NCI-H2227 treated with DMSO at 0.1 percent for 48 hours (cell line): ENCODE measurements around the gene CBLB.

Experiments
- DNase-seq: peaks from one replicate; lab custom pipeline; 2025; lab: John Stamatoyannopoulos, UW

Gene CBLB

DNA sequence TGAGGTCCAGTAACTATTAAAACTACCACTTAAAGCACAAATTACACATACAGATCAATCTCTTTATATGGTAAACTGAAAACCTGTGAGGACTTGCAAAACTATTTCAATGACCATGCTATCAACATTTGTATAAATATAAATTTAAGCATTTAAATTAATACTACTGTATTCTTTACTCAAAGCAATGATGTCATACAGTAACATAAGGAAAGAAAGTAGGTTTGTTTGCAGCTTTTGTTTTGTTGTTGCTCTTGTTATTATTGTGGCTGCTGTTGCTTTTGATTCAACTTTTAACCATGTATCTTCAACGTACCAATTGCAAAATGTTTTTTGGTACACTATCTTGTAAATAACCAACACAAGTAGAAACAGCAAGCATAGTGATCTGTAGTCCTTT lies 22.0 kb downstream of the CBLB start:
- no peak for DNase-seq

DNA sequence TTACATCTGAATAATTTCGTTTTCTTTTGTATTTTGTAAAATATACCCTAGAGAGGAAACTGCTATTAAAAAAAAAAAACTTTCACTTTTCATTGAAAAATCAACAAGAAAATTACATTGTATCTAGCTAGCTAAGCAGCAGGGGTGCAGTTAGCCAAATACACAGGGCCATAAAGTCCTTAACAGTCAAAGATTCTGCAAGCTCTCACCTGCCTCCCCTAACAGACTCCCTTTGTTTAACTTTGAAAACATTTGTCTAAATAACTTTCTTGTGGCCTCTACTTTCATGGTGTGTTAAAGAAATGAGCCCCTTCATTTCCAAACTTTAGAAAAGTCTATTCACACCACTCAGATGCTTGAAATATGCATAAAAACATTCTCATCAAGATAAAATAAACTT lies 23.3 kb downstream of the CBLB start:
- DNase-seq: no peak

DNA sequence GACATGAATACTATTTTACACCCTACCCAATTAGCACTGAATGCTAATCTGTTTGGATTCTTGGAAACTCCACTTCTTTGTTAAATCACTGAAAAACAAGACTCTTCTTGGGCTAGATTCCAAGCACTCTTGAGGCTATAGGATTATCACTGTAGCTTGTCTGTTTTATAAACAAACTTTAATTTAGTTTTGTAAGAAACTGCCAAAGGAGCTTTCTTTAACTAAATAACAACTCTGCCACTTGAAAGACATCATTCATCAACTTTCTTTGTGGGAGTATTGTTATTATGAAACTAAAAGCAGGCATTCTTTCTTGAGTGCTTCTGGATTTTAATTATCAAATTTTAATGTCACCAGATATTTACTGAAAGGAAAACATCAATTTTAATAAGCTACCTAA lies 24.1 kb downstream of the CBLB start:
- DNase-seq: no peak

DNA sequence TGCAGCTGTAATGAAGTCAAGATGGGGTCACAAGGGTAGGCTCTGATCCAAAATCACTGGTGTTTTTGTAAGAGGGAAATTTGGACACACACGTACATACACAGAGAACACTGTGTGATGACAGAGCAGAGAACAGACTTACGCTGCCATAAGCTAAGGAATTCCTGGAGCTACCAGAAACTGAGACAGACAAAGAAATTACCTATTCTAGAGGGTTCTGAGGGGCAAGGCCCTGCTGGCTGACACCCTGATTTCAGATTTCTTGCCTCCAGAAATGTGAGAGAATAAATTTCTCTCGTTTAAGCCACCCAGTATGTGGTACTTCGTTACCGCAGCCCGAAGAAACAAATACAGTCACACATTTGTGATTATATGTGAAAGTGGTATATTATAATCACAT lies 24.8 kb downstream of the CBLB start:
- DNase-seq: no peak

DNA sequence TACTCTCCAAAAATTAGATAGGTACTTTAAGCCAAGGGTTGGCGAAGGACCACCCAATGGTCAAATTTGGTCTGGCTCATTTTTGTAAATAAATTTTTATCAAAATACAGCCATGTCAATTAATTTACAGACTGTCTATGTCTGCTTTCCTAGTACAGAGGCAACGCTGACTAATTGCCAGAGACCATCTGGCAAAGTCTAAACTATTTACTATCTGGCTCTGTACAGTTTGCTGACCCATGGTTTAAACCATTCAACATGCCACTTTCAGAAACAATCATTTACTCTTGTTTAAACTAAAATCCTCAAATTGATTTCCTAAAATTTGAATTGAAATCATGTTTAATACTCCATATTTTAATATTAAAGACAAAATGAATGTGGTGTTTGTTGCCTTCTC lies 25.9 kb downstream of the CBLB start:
- DNase-seq: no peak

DNA sequence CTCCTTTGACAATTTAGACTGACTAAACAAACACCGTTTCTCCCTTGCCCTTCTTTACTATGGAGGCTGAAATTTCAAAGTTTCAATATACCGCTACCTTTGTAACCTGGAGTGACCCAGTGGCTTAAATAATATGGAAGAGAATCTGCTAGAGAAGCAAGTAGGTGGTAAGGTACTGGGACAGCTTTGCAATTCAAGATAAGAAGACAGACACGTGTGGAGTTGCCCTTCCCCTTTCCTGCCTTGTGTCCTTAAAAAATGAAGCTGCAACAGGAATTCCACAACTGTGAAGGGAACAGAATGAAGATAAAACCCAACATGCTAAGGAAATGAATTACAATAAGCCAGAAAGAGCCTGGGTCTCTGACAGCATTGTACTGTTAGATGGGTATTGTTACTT lies 26.4 kb downstream of the CBLB start:
- DNase-seq: no peak

DNA sequence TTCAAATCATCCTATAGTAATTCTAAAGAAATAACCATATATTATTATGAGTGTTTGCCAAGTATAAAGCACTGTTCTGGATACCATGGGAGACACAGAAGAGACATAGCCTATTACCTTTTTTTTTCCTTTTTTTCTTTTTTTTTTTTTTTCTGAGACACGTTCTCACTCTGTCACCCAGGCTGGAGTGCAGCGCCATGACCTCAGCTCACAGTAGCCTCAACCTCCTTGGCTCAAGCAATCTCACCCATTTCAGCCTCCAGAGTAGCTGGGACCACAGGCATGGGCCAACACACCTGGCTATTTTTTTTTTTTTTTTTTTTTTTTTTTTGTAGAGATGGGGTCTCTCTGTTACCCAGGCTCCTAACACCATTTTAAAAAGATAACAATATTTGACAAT lies 30.9 kb downstream of the CBLB start:
- DNase-seq: no peak

DNA sequence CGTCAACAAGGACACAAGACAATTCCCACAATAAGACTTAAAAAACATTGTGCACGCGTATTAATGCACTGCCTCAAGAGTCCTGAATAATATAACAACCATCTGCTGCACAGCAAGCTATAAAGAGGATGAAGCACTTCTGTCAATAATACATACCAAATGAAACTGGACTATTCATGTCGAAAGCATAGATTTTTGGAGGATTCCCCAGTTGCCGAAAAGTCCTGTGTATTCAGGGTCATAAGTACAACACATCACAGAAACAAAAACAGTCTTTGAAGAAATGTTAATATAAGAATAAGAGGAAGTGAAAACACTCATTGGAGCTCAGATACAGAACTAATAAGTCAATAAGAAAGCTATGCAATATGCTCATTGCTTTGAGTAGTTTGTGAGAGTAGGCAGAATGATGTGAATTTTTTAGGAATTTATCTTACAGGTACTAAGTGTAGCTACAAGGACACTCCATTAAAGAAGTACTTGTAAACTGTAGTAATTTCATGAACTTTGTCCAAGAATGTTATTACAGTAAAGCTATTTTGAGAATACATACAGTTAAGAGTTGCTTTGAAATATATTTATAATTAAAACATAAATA lies 31.6 kb downstream of the CBLB start:
- no peak for DNase-seq

DNA sequence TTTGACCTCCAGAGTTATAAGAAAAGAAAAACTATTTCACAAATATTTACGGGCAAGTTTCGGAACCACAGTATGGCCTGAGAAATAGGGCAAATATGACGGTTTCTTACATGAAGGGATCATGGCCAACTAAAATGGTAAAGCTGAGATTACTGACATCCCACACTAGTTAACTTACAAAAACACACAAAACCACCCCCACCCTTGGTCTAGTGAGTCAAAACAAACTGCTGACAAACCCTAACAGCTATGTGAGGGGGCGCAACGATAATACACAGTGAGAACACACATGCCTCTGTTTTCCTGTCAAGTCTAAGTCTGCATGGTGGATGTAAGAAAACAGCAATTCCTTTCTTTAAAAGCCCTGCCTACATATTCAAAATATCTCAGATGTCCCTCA lies 32.3 kb downstream of the CBLB start:
- no peak for DNase-seq

DNA sequence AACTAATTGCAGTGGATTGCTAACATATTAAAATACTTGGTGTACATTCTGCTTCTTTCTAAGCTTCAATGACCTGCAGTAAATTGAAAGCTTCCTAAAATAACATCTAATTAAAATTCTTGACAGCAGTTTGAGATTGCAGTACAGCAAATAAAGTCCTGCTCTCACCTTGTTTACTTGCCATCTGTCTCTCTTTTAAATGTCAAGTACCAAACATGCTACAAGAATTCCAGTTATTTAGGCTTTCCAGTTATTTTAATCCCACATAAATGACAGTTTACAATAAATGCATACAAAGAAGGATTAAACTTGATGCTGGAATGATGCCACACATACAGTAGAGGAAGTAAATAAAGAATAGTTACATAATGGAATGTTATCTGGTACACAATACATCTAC lies 33.2 kb downstream of the CBLB start:
- no peak for DNase-seq

DNA sequence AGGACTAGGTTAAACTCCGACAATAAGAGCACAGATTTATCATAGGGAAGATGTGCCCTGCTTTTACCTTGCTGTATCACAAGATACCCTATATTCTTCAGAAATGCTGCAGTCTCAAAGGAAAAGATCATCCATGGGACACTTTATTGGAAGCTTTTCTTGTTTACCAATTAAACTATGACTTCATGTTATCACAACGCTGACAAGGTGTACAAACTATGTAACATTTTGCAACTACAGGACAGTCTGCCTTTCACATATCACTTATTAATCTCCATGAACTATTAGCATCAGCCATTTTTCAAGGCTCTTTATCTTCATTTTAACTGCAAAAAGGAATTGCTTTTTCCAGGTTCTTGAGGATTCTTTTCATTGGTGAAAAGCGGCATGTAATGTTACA lies 34.0 kb downstream of the CBLB start:
- DNase-seq: no peak

DNA sequence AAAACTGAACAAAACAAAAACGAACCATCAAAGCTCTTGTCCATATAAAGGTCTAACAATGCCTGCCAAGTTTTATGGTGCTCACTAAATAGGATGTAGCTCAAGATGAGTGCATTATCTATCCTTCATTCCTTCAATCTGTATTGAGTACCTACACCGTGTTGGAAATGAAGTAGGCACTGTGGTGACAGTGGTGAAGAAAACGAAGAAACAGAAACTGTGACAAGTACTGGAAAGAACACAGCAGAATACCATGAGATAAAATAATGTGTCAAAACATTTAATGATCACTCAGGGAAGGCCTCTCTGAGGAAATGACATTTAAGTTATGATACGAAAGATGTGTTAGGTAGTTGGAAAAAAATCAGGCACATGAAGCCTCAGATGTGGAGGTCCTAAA lies 36.2 kb downstream of the CBLB start:
- no peak for DNase-seq

DNA sequence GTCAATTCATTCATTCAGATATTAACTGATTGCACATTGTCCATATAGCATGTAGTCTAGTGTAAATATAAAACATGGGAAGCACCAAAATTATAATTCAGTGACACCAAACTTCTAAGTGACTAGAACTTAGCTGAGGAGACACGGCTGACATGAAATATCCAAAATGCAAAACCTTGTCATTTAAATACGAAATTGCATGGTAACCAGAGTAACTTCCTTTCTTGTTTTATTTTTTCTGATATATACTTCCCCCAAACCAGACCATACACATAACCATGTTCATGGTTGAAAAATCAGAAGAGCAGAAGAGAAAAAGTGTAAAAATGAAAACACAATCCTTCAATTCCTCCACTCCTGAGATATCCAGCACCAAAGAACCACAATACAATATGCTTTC lies 38.0 kb downstream of the CBLB start:
- DNase-seq: no peak

DNA sequence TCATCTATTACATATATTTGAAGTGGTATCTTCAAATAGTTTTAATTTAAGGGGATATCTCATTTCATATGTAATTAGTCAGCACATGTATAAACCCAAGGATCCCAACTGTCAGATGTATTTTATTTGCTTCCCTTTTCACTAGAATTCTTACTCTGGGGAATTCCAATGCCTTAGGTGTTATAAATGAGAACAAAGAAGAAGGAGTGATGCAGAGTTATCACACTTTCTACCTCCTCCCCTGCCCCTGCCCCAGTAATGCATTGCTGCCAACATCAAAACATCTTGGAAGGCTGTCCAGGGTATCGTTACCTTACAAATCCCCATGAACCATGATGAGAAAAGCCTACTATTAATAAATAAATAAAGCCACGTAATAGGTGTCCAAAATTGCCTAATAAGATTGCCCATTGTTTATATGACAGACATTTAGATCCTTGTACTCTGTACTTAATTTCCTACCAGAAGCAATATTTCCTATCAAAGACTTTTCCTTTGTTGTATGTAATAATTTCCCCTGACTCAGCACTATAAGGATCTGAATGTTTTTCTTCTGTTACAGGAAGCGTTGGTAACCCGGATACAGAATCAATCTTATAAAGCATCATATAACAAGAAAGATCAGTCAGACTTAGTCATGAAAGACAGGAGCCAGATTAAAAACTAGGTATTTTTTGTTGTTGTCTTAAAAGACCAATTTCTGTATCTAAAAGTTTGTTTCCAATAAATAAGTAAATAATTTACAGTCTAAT lies 38.8 kb downstream of the CBLB start:
- DNase-seq: no peak

DNA sequence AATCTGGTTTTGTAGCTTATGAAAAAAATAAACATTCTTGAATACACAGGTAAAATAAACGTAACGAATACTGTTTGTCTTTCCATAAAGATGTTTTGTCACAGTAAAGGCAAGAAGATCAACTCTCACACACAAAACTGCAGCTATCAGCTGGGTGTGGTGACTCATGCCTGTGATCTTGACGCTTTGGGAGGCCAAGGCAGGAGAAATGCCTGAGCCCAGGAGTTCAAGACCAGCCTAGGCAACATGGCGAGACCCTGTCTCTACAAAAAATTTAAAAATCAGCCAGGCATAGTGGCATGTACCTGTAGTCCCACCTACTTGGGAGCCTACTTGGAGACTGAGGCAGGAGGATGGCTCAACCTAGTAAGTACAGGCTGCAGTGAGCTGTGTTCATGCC lies 39.6 kb downstream of the CBLB start:
- no peak for DNase-seq

DNA sequence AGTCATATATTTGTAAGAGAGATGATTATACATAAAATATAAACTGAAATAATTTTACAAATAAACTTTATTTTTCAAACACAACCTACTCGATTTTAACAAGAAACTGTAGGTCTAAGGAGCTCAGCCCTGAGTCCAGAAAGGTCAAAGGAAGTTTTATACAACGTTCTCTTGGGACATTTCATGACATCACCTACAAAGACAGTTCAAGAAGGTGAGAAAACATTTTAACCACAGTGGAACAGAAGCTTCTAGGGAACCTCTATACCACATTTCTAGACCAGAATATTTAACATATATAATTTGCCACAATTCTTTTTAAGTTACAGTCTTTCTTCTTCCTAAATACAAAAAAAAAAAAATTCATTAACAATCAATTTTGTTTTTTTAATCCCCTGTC lies 40.1 kb downstream of the CBLB start:
- no peak for DNase-seq

DNA sequence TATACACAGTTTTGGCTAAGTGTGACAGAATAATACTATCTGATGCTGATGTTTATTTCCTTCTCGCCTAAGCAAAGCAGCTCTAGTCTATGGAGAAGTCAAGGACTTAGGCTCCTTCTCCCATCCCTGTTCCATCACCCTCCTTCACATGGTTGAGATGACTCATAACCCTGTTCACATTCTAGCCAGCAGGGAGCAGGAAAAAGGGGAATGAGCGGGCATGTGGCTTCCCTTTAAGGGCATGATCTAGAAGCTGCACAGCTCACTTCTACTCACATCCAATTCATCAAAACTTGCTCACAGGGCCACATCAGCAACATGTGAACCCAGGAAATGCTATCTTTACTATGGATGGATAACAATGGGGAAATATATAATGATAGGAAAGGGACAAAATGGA lies 40.9 kb downstream of the CBLB start:
- DNase-seq: no peak

DNA sequence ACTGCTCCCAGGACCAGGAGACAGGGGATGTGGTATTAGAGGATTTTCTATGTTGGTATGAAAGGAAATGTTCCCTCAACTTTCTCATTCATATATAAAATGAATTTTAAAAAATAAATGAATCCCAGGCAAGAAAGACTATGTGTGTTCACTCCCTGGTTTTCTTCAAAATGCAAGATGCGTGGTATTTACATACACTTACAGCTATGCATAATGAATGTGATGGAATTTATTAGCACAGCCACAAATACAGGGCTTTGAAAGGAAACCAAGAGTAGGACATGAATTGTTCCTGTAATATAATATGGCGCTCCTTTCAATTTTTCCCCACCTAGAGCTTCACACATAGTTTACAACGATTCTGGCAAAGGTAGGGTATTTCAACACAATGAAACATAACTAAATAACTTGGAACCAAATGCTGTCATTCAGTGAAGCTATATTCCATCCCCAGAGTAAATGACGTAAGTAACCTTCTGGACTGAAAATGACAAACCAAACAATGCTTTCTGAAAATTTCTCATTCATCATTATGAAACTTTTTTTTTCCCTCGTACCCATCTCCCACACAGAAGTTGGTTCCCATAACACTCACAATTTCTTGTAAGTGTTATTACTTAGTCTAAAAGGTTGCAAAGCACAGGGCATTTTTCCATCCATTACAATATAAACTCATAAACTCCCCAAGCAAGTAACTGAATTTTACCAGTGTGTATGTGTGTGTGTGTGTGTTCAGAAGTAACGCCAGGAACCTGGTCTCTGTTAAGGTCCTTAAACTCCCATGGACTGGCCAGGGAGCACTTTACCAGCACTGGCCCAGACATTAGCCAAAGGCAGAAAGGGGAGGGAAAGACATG lies 41.8 kb downstream of the CBLB start:
- DNase-seq: no peak

DNA sequence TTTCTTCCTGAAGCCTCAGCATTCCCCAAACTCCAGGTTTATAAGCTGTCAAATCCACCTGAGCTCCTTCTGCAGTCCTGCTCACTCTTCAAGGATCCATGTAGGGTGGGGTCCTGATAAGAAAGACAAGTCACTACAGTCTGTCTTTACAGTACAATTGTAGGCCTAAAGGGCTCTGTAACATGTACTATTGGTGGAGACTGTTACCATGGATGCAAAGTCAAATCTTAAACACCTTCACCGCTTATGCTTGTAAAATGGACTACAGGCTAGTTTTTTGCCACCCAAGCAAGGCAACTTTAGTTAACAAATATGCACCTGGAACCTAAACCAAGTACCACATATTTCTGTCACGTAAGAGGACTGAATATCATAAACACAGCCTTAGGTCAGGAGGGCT lies 44.7 kb downstream of the CBLB start:
- no peak for DNase-seq

DNA sequence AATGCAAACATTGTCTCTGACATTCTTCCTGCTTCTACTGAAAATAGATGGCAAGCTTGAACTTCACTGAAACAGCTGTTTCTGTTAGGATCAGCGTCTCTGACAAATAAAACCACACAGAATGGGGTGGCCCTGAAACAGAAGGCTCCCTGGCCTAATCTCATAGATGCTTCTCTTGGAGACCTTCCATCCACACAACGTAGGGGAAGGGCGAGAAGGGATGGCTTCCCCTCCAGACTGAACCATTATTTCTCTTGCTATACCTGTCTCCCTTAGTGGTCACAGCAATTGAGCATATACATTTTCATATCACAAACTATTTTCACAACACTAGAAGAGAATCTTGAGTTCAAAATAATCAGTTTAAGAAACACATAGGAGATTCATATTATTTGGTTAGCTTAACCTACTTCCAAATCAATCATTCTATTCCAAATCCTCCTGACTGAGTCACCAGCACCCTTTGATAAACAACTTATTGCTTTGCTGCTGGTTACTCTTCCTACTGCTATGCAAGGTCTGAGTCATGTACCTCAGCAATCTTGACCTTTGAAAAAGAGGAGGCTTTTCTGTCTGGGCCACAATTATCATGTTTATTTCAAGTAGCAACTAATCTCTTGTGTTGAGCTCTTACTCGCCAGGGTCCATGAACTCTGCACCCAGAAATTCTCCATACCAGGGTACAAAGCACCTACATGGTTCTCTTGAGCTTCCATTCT lies 45.5 kb downstream of the CBLB start:
- DNase-seq: no peak

DNA sequence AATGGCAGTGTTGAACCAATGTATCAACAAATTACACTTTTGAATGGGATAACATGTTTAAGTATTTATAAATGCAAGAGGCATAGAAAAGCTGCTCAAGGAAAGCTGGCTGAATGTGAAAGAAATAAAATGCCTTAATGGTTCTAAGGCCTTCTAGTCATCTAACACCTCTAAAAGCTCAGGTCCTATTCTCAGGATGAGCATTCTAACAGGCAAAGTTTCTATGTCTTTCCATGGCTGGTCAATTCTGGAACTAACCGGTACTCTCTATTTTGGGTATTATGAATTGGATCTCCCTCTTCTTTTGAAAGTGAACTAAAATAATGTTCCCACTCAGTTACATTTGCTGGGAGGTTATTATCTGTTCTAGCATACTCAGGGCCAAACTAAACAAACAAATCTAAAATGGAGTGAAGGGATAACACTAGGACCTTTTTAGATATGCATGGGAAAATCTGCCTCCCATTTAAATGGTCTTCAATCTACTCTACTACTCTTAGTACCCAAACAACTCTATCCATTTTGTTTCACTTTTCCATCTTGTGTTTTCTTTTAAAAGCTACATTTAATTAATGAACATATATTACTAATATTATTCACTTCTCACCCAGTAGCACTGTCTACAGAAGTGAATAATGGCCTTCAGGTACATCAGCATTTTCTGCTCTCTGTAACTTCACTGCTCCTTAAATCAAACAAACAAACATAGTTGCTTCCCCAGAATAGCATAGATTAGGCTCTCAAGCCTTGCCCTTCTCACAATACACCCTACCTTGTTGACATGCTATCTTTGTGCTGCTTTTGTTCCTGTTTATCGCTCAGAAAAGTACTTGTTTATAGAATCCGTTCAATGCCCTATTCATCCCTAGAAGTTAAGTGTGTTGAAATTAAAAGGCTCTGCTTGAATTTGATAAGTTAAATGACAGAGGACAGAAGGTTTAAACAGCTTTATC lies 46.4 kb downstream of the CBLB start:
- no peak for DNase-seq
